Neuron (in vitro differentiated cells): ENCODE data around the gene SPATA4.

Source experiments
- H2AFZ ChIP-seq: one replicate; pipeline ENCODE4 v1.6.1; 2013; ENCODE audit warnings: low read depth, mild to moderate bottlenecking, inconsistent platforms, low read length, moderate library complexity
- H3K27me3 ChIP-seq: one replicate; pipeline ENCODE4 v1.6.1; 2013; ENCODE audit warnings: low read length; ENCODE audit not compliant: insufficient read depth
- H3K36me3 ChIP-seq: one replicate; pipeline ENCODE4 v1.6.1; 2013; ENCODE audit warnings: low read length; ENCODE audit not compliant: insufficient read depth
- H3K4me1 ChIP-seq: one replicate; pipeline ENCODE4 v1.6.1; 2013; ENCODE audit warnings: low read length; ENCODE audit not compliant: insufficient read depth
- H3K4me3 ChIP-seq: 2 replicates; pipeline ENCODE4 v1.5.1; 2013; ENCODE audit warnings: mild to moderate bottlenecking, low read length, moderate library complexity
- H3K9me3 ChIP-seq: one replicate; pipeline ENCODE4 v1.6.1; 2013; ENCODE audit warnings: low read length

SPATA4 gene

GRCh38 chr4:176186067-176186466, 9.3 kb downstream of the SPATA4 start:
- no peak overlapping the region for H2AFZ ChIP-seq
- no peaks in the 10 kb centered on the region for H3K27me3 ChIP-seq
- no peaks in the 10 kb centered on the region for H3K9me3 ChIP-seq
- H3K4me1 ChIP-seq = no peaks in the 10 kb centered on the region
- no peaks in the 10 kb centered on the region for H3K36me3 ChIP-seq
- H3K4me3 ChIP-seq = no peak overlapping the region

GRCh38 chr4:176185051-176185450, 10.3 kb downstream of the SPATA4 start:
- no peaks in the 10 kb centered on the region for H3K36me3 ChIP-seq
- H2AFZ ChIP-seq = no peak overlapping the region
- H3K4me3 ChIP-seq = no peak overlapping the region
- no peaks in the 10 kb centered on the region for H3K4me1 ChIP-seq
- no peaks in the 10 kb centered on the region for H3K27me3 ChIP-seq
- no peaks in the 10 kb centered on the region for H3K9me3 ChIP-seq

- no peaks in the 10 kb centered on the region for H3K4me1 ChIP-seq
- H2AFZ ChIP-seq = no peak overlapping the region
- no peaks in the 10 kb centered on the region for H3K9me3 ChIP-seq
- H3K4me3 ChIP-seq = no peak overlapping the region
- no peaks in the 10 kb centered on the region for H3K27me3 ChIP-seq
- peaks cover 31% of the 10 kb centered on the region for H3K36me3 ChIP-seq
Observed at GRCh38 chr4:176163041-176163440, 32.3 kb downstream of the SPATA4 start.

- no peaks in the 10 kb centered on the region for H3K9me3 ChIP-seq
- no peak overlapping the region for H2AFZ ChIP-seq
- no peaks in the 10 kb centered on the region for H3K27me3 ChIP-seq
- H3K4me1 ChIP-seq = no peaks in the 10 kb centered on the region
- H3K4me3 ChIP-seq = no peak overlapping the region
- H3K36me3 ChIP-seq = peaks cover 22% of the 10 kb centered on the region
Observed at GRCh38 chr4:176156656-176157055, 38.7 kb downstream of the SPATA4 start.

GRCh38 chr4:176153124-176153523, 42.3 kb downstream of the SPATA4 start:
- Histone ChIP-seq H3K36me3 (peaks cover 16% of the 10 kb centered on the region), H3K27me3 (no peaks in the 10 kb centered on the region), H3K4me3 (no peak overlapping the region), H3K4me1 (no peaks in the 10 kb centered on the region), H3K9me3 (no peaks in the 10 kb centered on the region), H2AFZ (no peak overlapping the region)

- Histone ChIP-seq H3K4me3 (no peak overlapping the region), H3K36me3 (peaks cover 11% of the 10 kb centered on the region)
Observed at GRCh38 chr4:176150704-176151103, 44.7 kb downstream of the SPATA4 start.

GRCh38 chr4:176150356-176150682, 45.1 kb downstream of the SPATA4 start:
- Histone ChIP-seq H3K9me3 (no peaks in the 10 kb centered on the region), H2AFZ (no peak overlapping the region), H3K4me3 (no peak overlapping the region), H3K4me1 (no peaks in the 10 kb centered on the region), H3K36me3 (peaks cover 11% of the 10 kb centered on the region), H3K27me3 (no peaks in the 10 kb centered on the region)

More at GRCh38 chr4:176150704-176151103, 44.7 kb downstream of the SPATA4 start:
- no peak overlapping the region for H2AFZ ChIP-seq
- H3K9me3 ChIP-seq = no peaks in the 10 kb centered on the region
- H3K4me1 ChIP-seq = no peaks in the 10 kb centered on the region
- no peaks in the 10 kb centered on the region for H3K27me3 ChIP-seq

- H2AFZ ChIP-seq = no peak overlapping the region
- no peak overlapping the region for H3K4me3 ChIP-seq
- H3K4me1 ChIP-seq = no peaks in the 10 kb centered on the region
- no peaks in the 10 kb centered on the region for H3K27me3 ChIP-seq
- no peaks in the 10 kb centered on the region for H3K9me3 ChIP-seq
- H3K36me3 ChIP-seq = peaks cover 11% of the 10 kb centered on the region
Observed at GRCh38 chr4:176149680-176150355, 45.6 kb downstream of the SPATA4 start.

- Histone ChIP-seq H2AFZ (no peak overlapping the region), H3K4me1 (no peaks in the 10 kb centered on the region), H3K36me3 (no peaks in the 10 kb centered on the region), H3K9me3 (no peaks in the 10 kb centered on the region), H3K27me3 (no peaks in the 10 kb centered on the region), H3K4me3 (no peak overlapping the region)
Observed at GRCh38 chr4:176142253-176142652, 53.1 kb downstream of the SPATA4 start.

- no peak overlapping the region for H2AFZ ChIP-seq
- H3K27me3 ChIP-seq = no peaks in the 10 kb centered on the region
- no peak overlapping the region for H3K4me3 ChIP-seq
- no peaks in the 10 kb centered on the region for H3K4me1 ChIP-seq
- H3K9me3 ChIP-seq = no peaks in the 10 kb centered on the region
- peaks cover 3% of the 10 kb centered on the region for H3K36me3 ChIP-seq
Observed at GRCh38 chr4:176139518-176139917, 55.9 kb downstream of the SPATA4 start.

- no peaks in the 10 kb centered on the region for H3K27me3 ChIP-seq
- peaks cover 3% of the 10 kb centered on the region for H3K36me3 ChIP-seq
- no peak overlapping the region for H3K4me3 ChIP-seq
- no peaks in the 10 kb centered on the region for H3K9me3 ChIP-seq
- H2AFZ ChIP-seq = no peak overlapping the region
- H3K4me1 ChIP-seq = no peaks in the 10 kb centered on the region
Observed at GRCh38 chr4:176137631-176138030, 57.8 kb downstream of the SPATA4 start.

GRCh38 chr4:176134670-176135069, 60.7 kb downstream of the SPATA4 start:
- no peak overlapping the region for H2AFZ ChIP-seq
- H3K4me3 ChIP-seq = no peak overlapping the region
- H3K27me3 ChIP-seq = no peaks in the 10 kb centered on the region
- H3K4me1 ChIP-seq = peaks cover 2% of the 10 kb centered on the region
- no peaks in the 10 kb centered on the region for H3K9me3 ChIP-seq
- H3K36me3 ChIP-seq = peaks cover 3% of the 10 kb centered on the region
